HepG2 (cell line): Measurements from ENCODE around the gene RAPGEF6.

Source experiments
- ADNP ChIP-seq: sonication (generic); formaldehyde crosslinking; IDR thresholded peaks from 2 replicates; pipeline ENCODE4 v1.4.0; 2020; ENCODE audit warnings: missing genetic modification reagents
- CREB1 ChIP-seq, 2 experiments: fragments of 450-650 bp in 1 of 2; IDR thresholded peaks; 2 replicates each; pipeline ENCODE4 v1.6.1; 2016 to 2017; ENCODE audit warnings: control low read depth in 1 of 2, mild to moderate bottlenecking in 1 of 2, missing compliant biosample characterization in 1 of 2, missing genetic modification characterization in 1 of 2
- ERF ChIP-seq: IDR thresholded peaks from 2 replicates; pipeline ENCODE4 v1.6.1; 2018; ENCODE audit warnings: missing biosample characterization, missing genetic modification reagents
- HMG20A ChIP-seq: IDR thresholded peaks from 2 replicates; pipeline ENCODE4 v1.6.1; 2016; ENCODE audit warnings: borderline replicate concordance
- KAT2B ChIP-seq: fragments of 150-350 bp; IDR thresholded peaks from 2 replicates; pipeline ENCODE4 v1.6.1; 2014; ENCODE audit warnings: low read depth, low read length, borderline replicate concordance
- POLR2A ChIP-seq, 2 experiments: IDR thresholded peaks; 2 replicates each; pipeline ENCODE4 v1.6.1; 2011; ENCODE audit warnings: low read depth in 2 of 2, low read length in 2 of 2, mild to moderate bottlenecking in 1 of 2, moderate library complexity in 1 of 2; ENCODE audit not compliant: insufficient read depth in 1 of 2
- POLR2AphosphoS5 ChIP-seq: IDR thresholded peaks from 2 replicates; pipeline ENCODE4 v1.6.1; 2012; ENCODE audit warnings: low read depth, low read length
- TCF12 ChIP-seq, 2 experiments: fragments of 450-650 bp in 1 of 2; sonication (generic) in 1 of 2; formaldehyde crosslinking in 1 of 2; IDR thresholded peaks; 2 replicates each; pipeline versions ENCODE4 v1.6.1 to v1.8.0; 2017 to 2022; ENCODE audit warnings: antibody characterized with exemption in 1 of 2, mild to moderate bottlenecking in 1 of 2, missing genetic modification reagents in 1 of 2, moderate library complexity in 1 of 2
- ZBTB7A ChIP-seq: sonication (generic); formaldehyde crosslinking; IDR thresholded peaks from 2 replicates; pipeline ENCODE4 v1.8.0; 2022; ENCODE audit warnings: mild to moderate bottlenecking, missing genetic modification reagents
- ZNF780A ChIP-seq: sonication (generic); formaldehyde crosslinking; IDR thresholded peaks from 2 replicates; pipeline ENCODE4 v1.8.0; 2022; ENCODE audit warnings: mild to moderate bottlenecking, missing genetic modification reagents, moderate library complexity
- TF ChIP-seq, protein P1 (sequence below): IDR thresholded peaks from 2 replicates; pipeline ENCODE4 v1.6.1; 2016
- TF ChIP-seq, protein P2 (sequence below): sonication (generic); formaldehyde crosslinking; IDR thresholded peaks from 2 replicates; pipeline ENCODE4 v1.4.0; 2020; ENCODE audit warnings: missing genetic modification reagents, borderline replicate concordance

DNA sequence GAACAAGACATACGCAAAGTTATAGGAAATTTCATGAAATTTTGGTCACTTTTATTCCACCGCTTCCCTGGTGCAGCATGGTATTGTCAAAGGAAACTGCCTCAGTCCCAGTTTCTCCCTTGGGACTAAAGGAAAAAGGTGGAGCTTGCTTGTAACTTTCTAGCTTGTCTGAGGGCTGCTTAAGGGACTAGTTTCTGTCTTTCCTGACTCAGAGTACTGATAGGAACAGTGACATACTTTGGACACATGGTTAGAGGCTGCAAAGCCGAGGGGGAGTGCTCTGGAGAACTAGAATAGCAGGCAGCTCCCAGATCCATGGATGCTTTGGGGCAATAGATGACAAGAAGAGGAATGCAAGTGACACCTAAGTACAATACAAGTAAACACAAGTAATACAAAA lies 234.4 kb downstream of the RAPGEF6 start:
- TF ChIP-seq, protein P1, sequence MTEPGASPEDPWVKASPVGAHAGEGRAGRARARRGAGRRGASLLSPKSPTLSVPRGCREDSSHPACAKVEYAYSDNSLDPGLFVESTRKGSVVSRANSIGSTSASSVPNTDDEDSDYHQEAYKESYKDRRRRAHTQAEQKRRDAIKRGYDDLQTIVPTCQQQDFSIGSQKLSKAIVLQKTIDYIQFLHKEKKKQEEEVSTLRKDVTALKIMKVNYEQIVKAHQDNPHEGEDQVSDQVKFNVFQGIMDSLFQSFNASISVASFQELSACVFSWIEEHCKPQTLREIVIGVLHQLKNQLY: no peak
- TF ChIP-seq HMG20A (no peak), TCF12 (IDR thresholded peaks at IDR 0.05) (no peak), TCF12 (CRISPR knock-in tag; IDR thresholded peaks at IDR 0.05) (no peak), ZBTB7A (CRISPR knock-in tag) (no peak), KAT2B (no peak), ERF (CRISPR knock-in tag) (no peak), POLR2AphosphoS5 (no peak), ZNF780A (CRISPR knock-in tag) (no peak), CREB1 (IDR thresholded peaks at IDR 0.05) (no peak), CREB1 (CRISPR knock-in tag; IDR thresholded peaks at IDR 0.05) (no peak), POLR2A (IDR thresholded peaks at IDR 0.05; ENCODE audit: insufficient read depth in 1 of 2, low read depth in 2 of 2, low read length in 2 of 2) (no peak), ADNP (CRISPR knock-in tag) (no peak)
- TF ChIP-seq, protein P2, sequence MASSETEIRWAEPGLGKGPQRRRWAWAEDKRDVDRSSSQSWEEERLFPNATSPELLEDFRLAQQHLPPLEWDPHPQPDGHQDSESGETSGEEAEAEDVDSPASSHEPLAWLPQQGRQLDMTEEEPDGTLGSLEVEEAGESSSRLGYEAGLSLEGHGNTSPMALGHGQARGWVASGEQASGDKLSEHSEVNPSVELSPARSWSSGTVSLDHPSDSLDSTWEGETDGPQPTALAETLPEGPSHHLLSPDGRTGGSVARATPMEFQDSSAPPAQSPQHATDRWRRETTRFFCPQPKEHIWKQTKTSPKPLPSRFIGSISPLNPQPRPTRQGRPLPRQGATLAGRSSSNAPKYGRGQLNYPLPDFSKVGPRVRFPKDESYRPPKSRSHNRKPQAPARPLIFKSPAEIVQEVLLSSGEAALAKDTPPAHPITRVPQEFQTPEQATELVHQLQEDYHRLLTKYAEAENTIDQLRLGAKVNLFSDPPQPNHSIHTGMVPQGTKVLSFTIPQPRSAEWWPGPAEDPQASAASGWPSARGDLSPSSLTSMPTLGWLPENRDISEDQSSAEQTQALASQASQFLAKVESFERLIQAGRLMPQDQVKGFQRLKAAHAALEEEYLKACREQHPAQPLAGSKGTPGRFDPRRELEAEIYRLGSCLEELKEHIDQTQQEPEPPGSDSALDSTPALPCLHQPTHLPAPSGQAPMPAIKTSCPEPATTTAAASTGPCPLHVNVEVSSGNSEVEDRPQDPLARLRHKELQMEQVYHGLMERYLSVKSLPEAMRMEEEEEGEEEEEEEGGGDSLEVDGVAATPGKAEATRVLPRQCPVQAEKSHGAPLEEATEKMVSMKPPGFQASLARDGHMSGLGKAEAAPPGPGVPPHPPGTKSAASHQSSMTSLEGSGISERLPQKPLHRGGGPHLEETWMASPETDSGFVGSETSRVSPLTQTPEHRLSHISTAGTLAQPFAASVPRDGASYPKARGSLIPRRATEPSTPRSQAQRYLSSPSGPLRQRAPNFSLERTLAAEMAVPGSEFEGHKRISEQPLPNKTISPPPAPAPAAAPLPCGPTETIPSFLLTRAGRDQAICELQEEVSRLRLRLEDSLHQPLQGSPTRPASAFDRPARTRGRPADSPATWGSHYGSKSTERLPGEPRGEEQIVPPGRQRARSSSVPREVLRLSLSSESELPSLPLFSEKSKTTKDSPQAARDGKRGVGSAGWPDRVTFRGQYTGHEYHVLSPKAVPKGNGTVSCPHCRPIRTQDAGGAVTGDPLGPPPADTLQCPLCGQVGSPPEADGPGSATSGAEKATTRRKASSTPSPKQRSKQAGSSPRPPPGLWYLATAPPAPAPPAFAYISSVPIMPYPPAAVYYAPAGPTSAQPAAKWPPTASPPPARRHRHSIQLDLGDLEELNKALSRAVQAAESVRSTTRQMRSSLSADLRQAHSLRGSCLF (CRISPR knock-in tag): no peak
